H9 (cell line): ENCODE data around the gene SLC1A7. TPM values are rescaled to one million over a fixed set of nuclear protein-coding genes. Genes with fewer than 3 reads are reported as not detected.

Experiments
- DNase-seq: peaks from one replicate; pipeline ENCODE4 v3.0.0-alpha.2; 2017
- H2AFZ ChIP-seq: one replicate; pipeline ENCODE4 v1.6.1; 2013; ENCODE audit warnings: mild to moderate bottlenecking, low read length, control low read depth, moderate library complexity
- H2AK5ac ChIP-seq: 2 replicates; pipeline ENCODE4 v1.6.1; 2013; ENCODE audit warnings: low read length, control low read depth, mixed read lengths; ENCODE audit not compliant: insufficient read length
- H2BK120ac ChIP-seq: one replicate; pipeline ENCODE4 v1.6.1; 2013; ENCODE audit warnings: low read depth, mild to moderate bottlenecking, low read length, control low read depth, inconsistent platforms; ENCODE audit not compliant: poor library complexity, severe bottlenecking
- H2BK12ac ChIP-seq: 2 replicates; pipeline ENCODE4 v1.6.1; 2013; ENCODE audit warnings: low read length, control low read depth, mixed read lengths, low read depth; ENCODE audit not compliant: insufficient read length
- H2BK15ac ChIP-seq: 2 replicates; pipeline ENCODE4 v1.6.1; 2013; ENCODE audit warnings: low read depth, low read length, control low read depth
- H2BK20ac ChIP-seq: one replicate; pipeline ENCODE4 v1.6.1; 2013; ENCODE audit warnings: low read depth, mild to moderate bottlenecking, low read length, control low read depth, inconsistent platforms; ENCODE audit not compliant: poor library complexity, severe bottlenecking
- H2BK5ac ChIP-seq: 2 replicates; pipeline ENCODE4 v1.6.1; 2013; ENCODE audit warnings: low read length, control low read depth, mixed read lengths; ENCODE audit not compliant: insufficient read length
- H3K14ac ChIP-seq: 2 replicates; pipeline ENCODE4 v1.6.1; 2013; ENCODE audit warnings: low read length, control low read depth; ENCODE audit not compliant: insufficient read depth
- H3K18ac ChIP-seq: 2 replicates; pipeline ENCODE4 v1.6.1; 2013; ENCODE audit warnings: low read depth, mild to moderate bottlenecking, mixed read lengths, low read length, control low read depth; ENCODE audit not compliant: insufficient read length
- H3K23ac ChIP-seq: 2 replicates; pipeline ENCODE4 v1.6.1; 2013; ENCODE audit warnings: low read length, control low read depth, mixed read lengths, low read depth; ENCODE audit not compliant: insufficient read length
- H3K23me2 ChIP-seq: 2 replicates; pipeline ENCODE4 v1.6.1; 2013; ENCODE audit warnings: low read depth, mild to moderate bottlenecking, mixed read lengths, low read length, control low read depth; ENCODE audit not compliant: insufficient read length, poor library complexity, severe bottlenecking
- H3K27ac ChIP-seq: 2 replicates; pipeline ENCODE4 v1.5.1; 2013; ENCODE audit warnings: low read length, control low read depth, mixed read lengths, low read depth; ENCODE audit not compliant: insufficient read length
- H3K27me3 ChIP-seq: 2 replicates; pipeline ENCODE4 v1.6.1; 2013; ENCODE audit warnings: low read length, control low read depth, inconsistent platforms; ENCODE audit not compliant: insufficient read depth
- H3K4ac ChIP-seq: 2 replicates; pipeline ENCODE4 v1.6.1; 2013; ENCODE audit warnings: low read depth, mild to moderate bottlenecking, control low read depth, inconsistent platforms, low read length, moderate library complexity
- H3K4me1 ChIP-seq: 2 replicates; pipeline ENCODE4 v1.6.1; 2013; ENCODE audit warnings: low read length, control low read depth, inconsistent platforms; ENCODE audit not compliant: insufficient read depth
- H3K4me2 ChIP-seq: 2 replicates; pipeline ENCODE4 v1.6.1; 2013; ENCODE audit warnings: low read length, control low read depth, mixed read lengths; ENCODE audit not compliant: insufficient read length, insufficient read depth
- H3K56ac ChIP-seq: 2 replicates; pipeline ENCODE4 v1.6.1; 2013; ENCODE audit warnings: low read depth, mild to moderate bottlenecking, mixed read lengths, low read length, control low read depth; ENCODE audit not compliant: insufficient read length
- H3K79me1 ChIP-seq: 2 replicates; pipeline ENCODE4 v1.6.1; 2013; ENCODE audit warnings: low read depth, mild to moderate bottlenecking, moderate library complexity, low read length, control low read depth, inconsistent platforms; ENCODE audit not compliant: insufficient read depth, poor library complexity, severe bottlenecking
- H3K79me2 ChIP-seq: 2 replicates; pipeline ENCODE4 v1.6.1; 2013; ENCODE audit warnings: low read length, control low read depth, inconsistent platforms; ENCODE audit not compliant: insufficient read depth
- H3K9ac ChIP-seq: 2 replicates; pipeline ENCODE4 v1.6.1; 2013; ENCODE audit warnings: low read length, control low read depth, mixed read lengths; ENCODE audit not compliant: insufficient read length; ENCODE audit errors: extremely low read depth
- H3K9me3 ChIP-seq: one replicate; pipeline ENCODE4 v1.6.1; 2013; ENCODE audit warnings: low read depth, low read length, inconsistent platforms; ENCODE audit not compliant: control insufficient read depth
- H3T11ph ChIP-seq: one replicate; pipeline ENCODE4 v1.6.1; 2013; ENCODE audit warnings: mild to moderate bottlenecking, low read length, control low read depth, inconsistent platforms
- H4K20me1 ChIP-seq: one replicate; pipeline ENCODE4 v1.6.1; 2013; ENCODE audit not compliant: control insufficient read depth, insufficient read length, insufficient read depth
- H4K5ac ChIP-seq: 2 replicates; pipeline ENCODE4 v1.6.1; 2013; ENCODE audit warnings: low read depth, mild to moderate bottlenecking, mixed read lengths, low read length, control low read depth; ENCODE audit not compliant: insufficient read length
- H4K8ac ChIP-seq: replicated peaks from 2 replicates; pipeline ENCODE4 v1.6.1; 2013; ENCODE audit warnings: low read length, control low read depth, mixed read lengths, low read depth; ENCODE audit not compliant: insufficient read length
- H4K91ac ChIP-seq: 2 replicates; pipeline ENCODE4 v1.6.1; 2013; ENCODE audit warnings: low read depth, mild to moderate bottlenecking, moderate library complexity, mixed read lengths, low read length, control low read depth; ENCODE audit not compliant: insufficient read length
- H3K27ac Mint-ChIP-seq, 3 experiments: 2 replicates in 2 of 3; 3 replicates in 1 of 3; pipeline ENCODE4 v1.8.0; 2020 to 2021; ENCODE audit warnings: mixed read lengths in 3 of 3, mild to moderate bottlenecking in 1 of 3, moderate library complexity in 1 of 3
- H3K27me3 Mint-ChIP-seq: 2 replicates; pipeline ENCODE4 v1.8.0; 2021; ENCODE audit warnings: low read depth, mild to moderate bottlenecking, moderate library complexity, mixed read lengths
- H3K36me3 Mint-ChIP-seq, 3 experiments: 2 replicates in 2 of 3; 3 replicates in 1 of 3; pipeline ENCODE4 v1.8.0; 2020 to 2021; ENCODE audit warnings: low read depth in 3 of 3, mixed read lengths in 3 of 3; ENCODE audit not compliant: insufficient read depth in 1 of 3
- H3K4me1 Mint-ChIP-seq, 2 experiments: 2 replicates each; pipeline ENCODE4 v1.8.0; 2020; ENCODE audit warnings: mixed read lengths in 2 of 2
- H3K4me3 Mint-ChIP-seq, 2 experiments: 2 replicates in 1 of 2; 3 replicates in 1 of 2; pipeline ENCODE4 v1.8.0; 2020 to 2021; ENCODE audit warnings: mild to moderate bottlenecking in 2 of 2, mixed read lengths in 2 of 2, moderate library complexity in 1 of 2
- H3K9me3 Mint-ChIP-seq, 2 experiments: 2 replicates in 1 of 2; 3 replicates in 1 of 2; pipeline ENCODE4 v1.8.0; 2020; ENCODE audit warnings: mild to moderate bottlenecking in 2 of 2, mixed read lengths in 2 of 2, moderate library complexity in 1 of 2
- WGBS: extraction: QIAGEN DNeasy Blood & Tissue Kit; methylation state at CpG from one replicate; pipeline ENCODE4 v1.1.7; 2013; ENCODE audit warnings: missing lambda C conversion rate, low lambda C conversion rate, mixed read lengths; ENCODE audit not compliant: insufficient read length; ENCODE audit errors: extremely low coverage; 5-methylcytosine and 5-hydroxymethylcytosine counted together
- total RNA-seq: library from RNA; stranded (reverse); gene quantifications from 2 replicates; pipeline ENCODE4 v1.2.1, GENCODE V29; 2021
- TF ChIP-seq, protein P1 (sequence below): fragments of 200-600 bp; sonication (generic); conservative IDR thresholded peaks from 3 replicates; pipeline ENCODE4 v1.8.0; 2021; ENCODE audit warnings: antibody characterized with exemption, mild to moderate bottlenecking

Gene SLC1A7
- total RNA-seq, 1 experiment from 2014 or later = not detected

DNA sequence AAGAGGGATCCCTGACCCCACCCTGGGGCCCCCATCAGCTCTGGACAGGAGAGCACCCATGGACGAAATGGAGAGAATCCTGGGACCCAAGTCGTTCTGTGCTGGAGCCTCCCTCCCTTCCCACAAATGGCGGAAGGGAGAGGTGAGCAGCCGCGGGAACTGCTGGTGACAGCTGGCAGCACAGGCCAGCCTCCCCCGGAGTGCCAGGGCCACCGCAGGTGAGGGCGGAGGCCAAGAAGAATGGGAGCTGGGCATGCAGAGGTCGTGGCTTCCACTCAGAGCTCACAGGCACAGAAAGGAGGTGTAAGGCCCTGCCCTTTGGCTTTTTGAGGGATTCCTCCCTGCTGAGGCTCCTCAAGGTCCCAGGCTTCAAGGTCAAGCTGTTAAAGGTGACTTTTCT lies 24.6 kb downstream of the SLC1A7 start:
- no peak overlapping the region for H3K27ac Mint-ChIP-seq
- H2AFZ ChIP-seq = no peak overlapping the region
- no CpG with 5 or more reads among the region's 9 CpGs for WGBS
- H3K9me3 ChIP-seq = no peaks in the 10 kb centered on the region
- no peak overlapping the region for H4K5ac ChIP-seq
- H3K4ac ChIP-seq = no peak overlapping the region
- H3K27ac ChIP-seq = no peak overlapping the region
- H3K27me3 ChIP-seq = no peaks in the 10 kb centered on the region
- no peak overlapping the region for H3K56ac ChIP-seq
- H3K27me3 Mint-ChIP-seq = peaks cover 28% of the 10 kb centered on the region
- no peak overlapping the region for H4K91ac ChIP-seq
- H2BK15ac ChIP-seq = no peak overlapping the region
- peaks cover 42 to 67% of the 10 kb centered on the region in 2 experiments for H3K4me1 Mint-ChIP-seq
- no peak overlapping the region for H2BK120ac ChIP-seq
- H4K8ac ChIP-seq = no peak overlapping the region
- no peak overlapping the region for H3T11ph ChIP-seq
- H3K79me1 ChIP-seq = no peaks in the 10 kb centered on the region
- H2BK20ac ChIP-seq = no peak overlapping the region
- no peak overlapping the region for H3K14ac ChIP-seq
- peaks cover 4% of the 10 kb centered on the region for H3K4me1 ChIP-seq
- H3K23me2 ChIP-seq = no peaks in the 10 kb centered on the region
- H4K20me1 ChIP-seq = peaks cover 2% of the 10 kb centered on the region
- no peak overlapping the region for H2BK12ac ChIP-seq
- no peak overlapping the region for H3K4me3 Mint-ChIP-seq
- TF ChIP-seq, protein P1, sequence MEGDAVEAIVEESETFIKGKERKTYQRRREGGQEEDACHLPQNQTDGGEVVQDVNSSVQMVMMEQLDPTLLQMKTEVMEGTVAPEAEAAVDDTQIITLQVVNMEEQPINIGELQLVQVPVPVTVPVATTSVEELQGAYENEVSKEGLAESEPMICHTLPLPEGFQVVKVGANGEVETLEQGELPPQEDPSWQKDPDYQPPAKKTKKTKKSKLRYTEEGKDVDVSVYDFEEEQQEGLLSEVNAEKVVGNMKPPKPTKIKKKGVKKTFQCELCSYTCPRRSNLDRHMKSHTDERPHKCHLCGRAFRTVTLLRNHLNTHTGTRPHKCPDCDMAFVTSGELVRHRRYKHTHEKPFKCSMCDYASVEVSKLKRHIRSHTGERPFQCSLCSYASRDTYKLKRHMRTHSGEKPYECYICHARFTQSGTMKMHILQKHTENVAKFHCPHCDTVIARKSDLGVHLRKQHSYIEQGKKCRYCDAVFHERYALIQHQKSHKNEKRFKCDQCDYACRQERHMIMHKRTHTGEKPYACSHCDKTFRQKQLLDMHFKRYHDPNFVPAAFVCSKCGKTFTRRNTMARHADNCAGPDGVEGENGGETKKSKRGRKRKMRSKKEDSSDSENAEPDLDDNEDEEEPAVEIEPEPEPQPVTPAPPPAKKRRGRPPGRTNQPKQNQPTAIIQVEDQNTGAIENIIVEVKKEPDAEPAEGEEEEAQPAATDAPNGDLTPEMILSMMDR = no peak
- no peak for DNase-seq
- H2BK5ac ChIP-seq = no peak overlapping the region
- H3K9me3 Mint-ChIP-seq = peaks cover 0 to 2% of the 10 kb centered on the region in 2 experiments; a peak in 1 of 5 replicates
- H3K79me2 ChIP-seq = no peaks in the 10 kb centered on the region
- H3K18ac ChIP-seq = no peak overlapping the region
- no peaks in the 10 kb centered on the region for H3K36me3 Mint-ChIP-seq
- no peak overlapping the region for H3K4me2 ChIP-seq
- H3K23ac ChIP-seq = no peak overlapping the region
- H3K9ac ChIP-seq = no peak overlapping the region
- H2AK5ac ChIP-seq = no peak overlapping the region
